ENCODE measurements around the gene ATF4. TPM values are rescaled to one million over a fixed set of nuclear protein-coding genes. Genes with fewer than 3 reads are reported as not detected.

ATF4 gene
- total and polyA plus RNA-seq, 9 donors: 212 to 611 (median 252) TPM

DNA sequence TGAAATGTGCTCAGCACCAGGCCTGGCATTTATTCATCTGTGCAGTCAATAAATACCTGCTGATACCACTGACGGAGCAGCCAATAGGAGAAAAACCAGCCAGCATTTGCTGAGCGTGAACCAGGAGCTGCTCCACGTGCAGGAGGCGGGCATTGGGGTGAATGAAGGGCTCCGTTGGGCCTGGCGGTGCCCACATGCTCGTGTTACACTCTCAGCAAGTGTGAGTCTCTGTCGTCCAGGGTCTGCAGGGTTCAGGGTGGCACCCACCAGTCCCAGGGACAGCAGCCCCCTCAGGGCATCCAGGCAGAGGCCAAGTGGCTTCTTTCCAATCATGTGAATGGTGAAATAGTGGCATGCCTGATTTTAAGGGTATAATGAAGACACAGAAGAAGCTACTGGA, 16.3 kb downstream of the ATF4 start:
- intact Hi-C loops (cut with DNase I): loop anchor here (2.0 to 10.0 kb wide), 4 partner anchors 362 to 488 kb away; no protein-coding TSS in a partner anchor
- H3K4me1 ChIP-seq (ENCODE audit: insufficient read depth): no peaks in the 10 kb centered on the region
- no peak overlapping the region for H3K4me3 ChIP-seq
- WGBS, 3 donors: 59 to 67% (median 60%) methylated on average over 8 of the region's 8 CpGs
- DNase-seq: no peak
- H3K9me3 ChIP-seq: no peaks in the 10 kb centered on the region
- TF ChIP-seq EP300 (IDR thresholded peaks at IDR 0.05) (no peak), POLR2A (IDR thresholded peaks at IDR 0.05) (no peak)
- TF ChIP-seq, protein P1, sequence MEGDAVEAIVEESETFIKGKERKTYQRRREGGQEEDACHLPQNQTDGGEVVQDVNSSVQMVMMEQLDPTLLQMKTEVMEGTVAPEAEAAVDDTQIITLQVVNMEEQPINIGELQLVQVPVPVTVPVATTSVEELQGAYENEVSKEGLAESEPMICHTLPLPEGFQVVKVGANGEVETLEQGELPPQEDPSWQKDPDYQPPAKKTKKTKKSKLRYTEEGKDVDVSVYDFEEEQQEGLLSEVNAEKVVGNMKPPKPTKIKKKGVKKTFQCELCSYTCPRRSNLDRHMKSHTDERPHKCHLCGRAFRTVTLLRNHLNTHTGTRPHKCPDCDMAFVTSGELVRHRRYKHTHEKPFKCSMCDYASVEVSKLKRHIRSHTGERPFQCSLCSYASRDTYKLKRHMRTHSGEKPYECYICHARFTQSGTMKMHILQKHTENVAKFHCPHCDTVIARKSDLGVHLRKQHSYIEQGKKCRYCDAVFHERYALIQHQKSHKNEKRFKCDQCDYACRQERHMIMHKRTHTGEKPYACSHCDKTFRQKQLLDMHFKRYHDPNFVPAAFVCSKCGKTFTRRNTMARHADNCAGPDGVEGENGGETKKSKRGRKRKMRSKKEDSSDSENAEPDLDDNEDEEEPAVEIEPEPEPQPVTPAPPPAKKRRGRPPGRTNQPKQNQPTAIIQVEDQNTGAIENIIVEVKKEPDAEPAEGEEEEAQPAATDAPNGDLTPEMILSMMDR (IDR thresholded peaks at IDR 0.05): no peak
- no peaks in the 10 kb centered on the region for H3K36me3 ChIP-seq
- H3K27ac ChIP-seq: no peak overlapping the region
- H3K27me3 ChIP-seq: no peaks in the 10 kb centered on the region

DNA sequence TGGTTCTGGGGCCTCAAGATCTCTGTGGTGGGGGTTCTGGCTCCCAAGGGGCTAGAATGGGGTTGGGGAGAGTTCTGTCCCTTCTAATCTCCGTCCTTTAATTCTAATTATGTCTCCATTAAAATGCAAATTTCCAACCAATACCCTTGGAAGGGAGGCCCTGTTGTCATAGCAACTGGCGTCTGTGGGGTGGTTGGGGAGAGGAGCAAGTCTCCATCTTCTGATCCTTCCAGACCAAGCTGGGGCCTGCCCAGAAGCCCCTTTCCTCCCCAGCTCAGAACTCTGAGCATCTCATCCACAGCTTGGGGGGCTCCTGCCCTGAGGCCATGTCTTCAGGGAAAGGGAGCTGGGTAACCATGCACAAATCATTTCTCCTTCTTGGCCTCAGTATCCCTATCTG, 17.6 kb downstream of the ATF4 start:
- intact Hi-C loops (cut with DNase I): loop anchor here (2.0 to 10.0 kb wide), 4 partner anchors 363 to 487 kb away; no protein-coding TSS in a partner anchor
- WGBS, 3 donors: 45 to 61% (median 52%) methylated on average over 2 of the region's 2 CpGs
- DNase-seq: no peak
- Histone ChIP-seq H3K4me3 (no peak overlapping the region), H3K4me1 (ENCODE audit: insufficient read depth) (no peaks in the 10 kb centered on the region), H3K9me3 (no peaks in the 10 kb centered on the region), H3K36me3 (no peaks in the 10 kb centered on the region), H3K27ac (no peak overlapping the region), H3K27me3 (no peaks in the 10 kb centered on the region)
- TF ChIP-seq, protein P1 (IDR thresholded peaks at IDR 0.05): no peak
- TF ChIP-seq POLR2A (IDR thresholded peaks at IDR 0.05) (no peak), EP300 (IDR thresholded peaks at IDR 0.05) (no peak)

DNA sequence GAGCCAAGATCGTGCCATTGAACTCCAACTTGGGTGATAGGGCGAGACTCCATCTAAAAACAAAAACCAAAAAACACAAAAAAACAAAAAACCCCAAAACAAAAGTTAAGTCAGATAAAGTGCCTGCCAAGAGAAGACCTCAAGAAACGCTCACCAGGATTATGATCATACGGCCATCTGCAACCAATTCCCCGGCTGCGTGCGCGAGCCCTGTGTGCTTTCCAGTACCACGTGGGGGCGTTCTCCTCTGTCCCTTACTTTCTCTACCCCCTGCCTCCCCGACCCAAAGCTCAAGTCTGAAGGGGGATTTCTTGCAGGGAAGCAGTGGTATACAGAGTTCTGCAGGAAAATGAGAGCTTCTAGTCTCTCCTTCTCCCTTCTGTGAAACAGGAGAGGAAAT, 22.7 kb downstream of the ATF4 start:
- H3K27me3 ChIP-seq: no peaks in the 10 kb centered on the region
- no peaks in the 10 kb centered on the region for H3K9me3 ChIP-seq
- intact Hi-C loops (cut with DNase I): loop anchor here in 2 of 4 donors (2.0 to 10.0 kb wide), 2 partner anchors 476 to 482 kb away; no protein-coding TSS in a partner anchor
- TF ChIP-seq, protein P1 (IDR thresholded peaks at IDR 0.05): no peak
- no peak for TF ChIP-seq POLR2A (IDR thresholded peaks at IDR 0.05)
- TF ChIP-seq EP300 (IDR thresholded peaks at IDR 0.05): no peak
- WGBS, 3 donors: 8 to 13% (median 13%) methylated on average over 11 of the region's 11 CpGs
- no peak for DNase-seq
- H3K4me1 ChIP-seq (ENCODE audit: insufficient read depth): no peaks in the 10 kb centered on the region
- H3K27ac ChIP-seq: no peak overlapping the region
- no peaks in the 10 kb centered on the region for H3K36me3 ChIP-seq
- no peak overlapping the region for H3K4me3 ChIP-seq

DNA sequence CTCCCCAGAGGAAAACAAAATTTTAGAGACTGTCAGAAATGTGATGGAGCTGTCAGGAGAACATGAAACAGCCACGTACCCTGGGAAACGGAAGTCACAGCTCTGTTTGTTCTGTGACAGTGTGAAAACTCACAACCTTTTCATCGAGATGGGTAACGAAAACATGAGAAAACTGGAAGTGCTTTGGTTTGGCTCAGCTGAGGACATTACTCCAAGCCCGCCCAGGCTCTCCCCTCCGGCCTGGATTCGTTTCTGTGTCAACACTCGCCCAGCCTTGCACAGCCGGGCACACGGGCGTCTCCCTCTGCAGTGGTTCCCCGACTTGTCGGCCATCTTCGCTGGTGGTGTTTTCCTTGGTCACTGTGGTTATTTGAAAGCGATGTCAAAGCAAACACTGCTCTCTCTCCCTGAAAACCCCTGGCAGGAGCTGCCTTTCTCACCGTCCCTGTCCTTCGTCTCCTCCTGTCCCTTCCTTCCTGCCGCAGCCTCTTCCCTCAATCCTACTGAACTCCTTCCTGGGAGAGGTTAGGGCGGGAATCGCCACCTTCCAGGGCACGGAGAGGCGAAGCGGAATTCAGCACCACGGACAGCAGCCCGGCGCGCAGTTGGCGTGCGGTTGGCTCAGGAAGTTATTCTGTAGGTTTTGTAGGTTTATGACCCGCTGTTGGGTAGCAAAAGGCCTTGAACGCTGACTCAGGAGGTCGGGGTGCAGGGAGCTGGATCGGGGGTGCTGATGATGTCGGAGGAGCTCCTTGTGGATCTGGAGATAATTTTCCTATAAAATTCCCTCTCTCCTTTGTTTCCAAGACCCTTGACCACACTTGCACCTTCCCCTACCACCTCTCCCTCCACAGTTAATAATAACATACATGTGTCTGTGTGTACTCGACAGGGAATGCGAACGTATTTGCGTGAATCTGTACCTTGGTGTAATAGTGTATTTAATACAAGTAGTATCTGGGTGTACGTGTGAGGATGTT, 25.3 kb downstream of the ATF4 start:
- Histone ChIP-seq H3K36me3 (no peaks in the 10 kb centered on the region), H3K27me3 (no peaks in the 10 kb centered on the region)

More for the DNA sequence above, 25.3 kb downstream of the ATF4 start:
- Histone ChIP-seq H3K4me3 (no peak overlapping the region), H3K9me3 (no peaks in the 10 kb centered on the region), H3K4me1 (ENCODE audit: insufficient read depth) (no peaks in the 10 kb centered on the region), H3K27ac (no peak overlapping the region)
- peak in 3 of 5 donors; percentile 66 to 76 (median 70) for DNase-seq
- TF ChIP-seq, protein P1 (IDR thresholded peaks at IDR 0.05): no peak
- no peak for TF ChIP-seq POLR2A (IDR thresholded peaks at IDR 0.05)
- no peak for TF ChIP-seq EP300 (IDR thresholded peaks at IDR 0.05)
- 21 to 29% (median 25%) methylated on average over 39 of the region's 39 CpGs for WGBS, 3 donors
- intact Hi-C loops (cut with DNase I): loop anchor here in 1 of 4 donors (10.0 kb wide), 1 partner anchor 479 kb away; no protein-coding TSS in a partner anchor

Data from ovary (tissue), 9 donors.